ENCODE data around the gene ZFYVE26.

DNA sequence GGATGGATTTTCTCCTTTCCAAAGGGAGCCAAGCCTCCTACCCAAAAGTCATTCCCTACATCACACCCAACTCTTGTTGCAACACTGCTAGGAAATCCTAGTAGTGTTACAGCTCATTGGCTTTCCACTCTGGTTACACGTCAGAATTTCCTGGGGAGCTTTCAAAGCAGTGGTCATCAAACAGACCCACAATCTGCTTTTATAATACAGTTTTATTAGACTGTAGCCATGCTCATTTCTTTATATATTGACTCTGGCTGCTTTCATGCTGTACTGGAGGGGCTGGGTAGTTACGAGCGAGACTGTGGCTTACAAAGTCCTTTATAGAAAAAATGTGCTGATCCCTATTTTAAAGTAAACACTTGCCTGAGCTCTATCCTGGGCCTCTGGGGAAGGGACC is 34.3 kb downstream of the ZFYVE26 start:
- TF ChIP-seq EZH2 (IDR thresholded peaks at IDR 0.05) (no peak), POLR2AphosphoS5 (IDR thresholded peaks at IDR 0.05; ENCODE audit: borderline replicate concordance, low read depth, low read length) (no peak), FOXP2 (optimal IDR thresholded peaks at IDR 0.05; ENCODE audit: control extremely low read depth, extremely low read length, insufficient read depth) (no peak)
